HG03045 (cell line): ENCODE data around the gene P3H2.

Experiments
- ATAC-seq: cut with Tn5 transposase; IDR thresholded peaks from one replicate; pipeline ENCODE4 v1.9.1; 2021; ENCODE audit warnings: mild to moderate bottlenecking, moderate library complexity; ENCODE audit not compliant: unreplicated experiment

P3H2 gene

GRCh38 chr3:190058521-190059241 is 62.0 kb downstream of the P3H2 start:
- no peak for ATAC-seq

GRCh38 chr3:190056742-190057141 is 64.0 kb downstream of the P3H2 start:
- no peak for ATAC-seq

- ATAC-seq: no peak
Measured at GRCh38 chr3:190055773-190056172, 64.9 kb downstream of the P3H2 start.

GRCh38 chr3:190053919-190054672 is 66.6 kb downstream of the P3H2 start:
- no peak for ATAC-seq

GRCh38 chr3:190051641-190052040 is 69.1 kb downstream of the P3H2 start:
- ATAC-seq: no peak

GRCh38 chr3:190048932-190049441 is 71.7 kb downstream of the P3H2 start:
- no peak for ATAC-seq

GRCh38 chr3:190044974-190045373 is 75.7 kb downstream of the P3H2 start:
- no peak for ATAC-seq

GRCh38 chr3:190044142-190044541 is 76.6 kb downstream of the P3H2 start:
- no peak for ATAC-seq

GRCh38 chr3:190043741-190044140 is 77.0 kb downstream of the P3H2 start:
- no peak for ATAC-seq

GRCh38 chr3:190042558-190042957 is 78.1 kb downstream of the P3H2 start:
- no peak for ATAC-seq

- peak; percentile 42 for ATAC-seq
Measured at GRCh38 chr3:190041333-190042041, 79.2 kb downstream of the P3H2 start.

- ATAC-seq: no peak
Measured at GRCh38 chr3:190040145-190040544, 80.6 kb downstream of the P3H2 start.

GRCh38 chr3:190038050-190038933 is 82.4 kb downstream of the P3H2 start:
- no peak for ATAC-seq

- ATAC-seq: no peak
Measured at GRCh38 chr3:190036631-190037030, 84.1 kb downstream of the P3H2 start.

GRCh38 chr3:190034446-190034845 is 86.3 kb downstream of the P3H2 start:
- no peak for ATAC-seq

GRCh38 chr3:190032923-190033322 is 87.8 kb downstream of the P3H2 start:
- ATAC-seq: no peak

GRCh38 chr3:190031887-190032752 is 88.6 kb downstream of the P3H2 start:
- ATAC-seq: no peak

- ATAC-seq: no peak
Measured at GRCh38 chr3:190027116-190027515, 93.6 kb downstream of the P3H2 start.

GRCh38 chr3:190026154-190026553 is 94.5 kb downstream of the P3H2 start:
- ATAC-seq: no peak

- ATAC-seq: no peak
Measured at GRCh38 chr3:190024912-190025311, 95.8 kb downstream of the P3H2 start.
